Gastrocnemius medialis (tissue), 4 donors: ENCODE measurements around the gene FAM89A.
"Not testable (repeated sequence)": the region's sequence is repeated elsewhere in the genome, so short reads cannot be mapped to it uniquely, and the experiment has no call there.

Source experiments
- CTCF ChIP-seq, 5 experiments: fragments of 450-650 bp in 3 of 5; fragments of 200-600 bp in 2 of 5; sonication (generic) in 2 of 5; IDR thresholded peaks in 4 of 5; conservative IDR thresholded peaks in 1 of 5; 1 replicate in 4 of 5; 2 replicates in 1 of 5; pipeline ENCODE4 v1.5.1; 2016 to 2019; ENCODE audit warnings: antibody characterized with exemption in 5 of 5, mild to moderate bottlenecking in 3 of 5, moderate library complexity in 3 of 5
- POLR2A ChIP-seq, 2 donors: fragments of 450-650 bp; IDR thresholded peaks; one replicate each; pipeline ENCODE4 v1.6.1; 2017; ENCODE audit warnings: antibody characterized with exemption in 2 of 2, mild to moderate bottlenecking in 2 of 2, moderate library complexity in 2 of 2

DNA sequence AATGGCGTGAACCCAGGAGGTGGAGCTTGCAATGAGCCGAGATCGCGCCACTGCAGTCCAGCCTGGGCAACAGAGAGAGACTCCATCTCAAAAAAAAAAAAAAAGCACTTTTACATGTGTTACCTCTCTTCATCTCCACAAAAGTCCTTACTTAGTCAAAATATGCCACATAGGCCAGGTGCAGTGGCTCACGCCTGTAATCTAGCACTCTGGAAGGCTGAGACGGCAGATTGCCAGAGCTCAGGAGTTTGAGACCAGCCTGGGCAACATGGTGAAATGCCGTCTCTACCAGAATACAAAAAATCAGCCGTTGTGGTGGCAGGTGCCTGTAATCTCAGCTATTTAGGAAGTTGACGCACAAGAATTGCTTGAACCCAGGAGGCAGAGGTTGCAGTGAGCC is 8.4 kb upstream of the FAM89A start:
- not testable (repeated sequence) for TF ChIP-seq CTCF (IDR thresholded peaks at IDR 0.05 in 4 of 5, conservative IDR thresholded peaks at IDR 0.05 in 1 of 5); POLR2A (IDR thresholded peaks at IDR 0.05)
